Liver (tissue), 3 donors: ENCODE results near the gene SH2D5.

ENCODE experiments used
- RAD21 ChIP-seq, 2 donors: IDR thresholded peaks; 2 replicates each; pipeline ENCODE4 v1.6.1; 2016; ENCODE audit warnings: antibody characterized with exemption in 2 of 2, mild to moderate bottlenecking in 2 of 2
- REST ChIP-seq: IDR thresholded peaks from 2 replicates; pipeline ENCODE4 v1.6.1; 2016; ENCODE audit warnings: antibody characterized with exemption, mild to moderate bottlenecking
- SP1 ChIP-seq: IDR thresholded peaks from 2 replicates; pipeline ENCODE4 v1.6.1; 2018; ENCODE audit warnings: antibody characterized with exemption, mild to moderate bottlenecking
- YY1 ChIP-seq: IDR thresholded peaks from 2 replicates; pipeline ENCODE4 v1.6.1; 2016; ENCODE audit warnings: antibody characterized with exemption, mild to moderate bottlenecking
- TF ChIP-seq, protein P1 (sequence below): fragments of 150-350 bp; IDR thresholded peaks from 2 replicates; pipeline ENCODE4 v1.5.1; 2017; ENCODE audit warnings: improper control_type of control experiment, low read depth, low read length; ENCODE audit not compliant: missing input control
- donor health status: healthy.
- donor health status: healthy.

DNA sequence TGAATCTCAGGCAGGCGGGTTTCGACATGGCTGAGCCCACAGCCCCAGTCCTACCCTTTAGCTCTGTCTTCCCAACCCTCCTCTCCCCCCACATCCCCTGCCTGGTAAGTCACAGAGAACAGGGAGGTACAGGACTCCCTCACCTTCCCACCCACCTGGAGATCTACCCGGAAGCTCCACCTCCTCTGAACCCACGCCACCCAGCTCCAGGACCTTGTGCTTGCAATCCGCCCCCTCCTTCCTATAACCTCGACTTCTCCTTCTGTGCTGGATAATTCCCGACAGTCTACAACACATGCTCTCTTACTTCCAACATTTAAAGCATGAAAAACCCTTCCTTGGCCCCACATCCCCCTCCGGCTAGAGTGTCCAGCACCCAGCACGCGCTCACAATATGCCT lies 37.0 kb downstream of the SH2D5 start:
- TF ChIP-seq SP1 (no peak), YY1 (no peak), REST (no peak), RAD21 (IDR thresholded peaks at IDR 0.05) (no peak)
- TF ChIP-seq, protein P1, sequence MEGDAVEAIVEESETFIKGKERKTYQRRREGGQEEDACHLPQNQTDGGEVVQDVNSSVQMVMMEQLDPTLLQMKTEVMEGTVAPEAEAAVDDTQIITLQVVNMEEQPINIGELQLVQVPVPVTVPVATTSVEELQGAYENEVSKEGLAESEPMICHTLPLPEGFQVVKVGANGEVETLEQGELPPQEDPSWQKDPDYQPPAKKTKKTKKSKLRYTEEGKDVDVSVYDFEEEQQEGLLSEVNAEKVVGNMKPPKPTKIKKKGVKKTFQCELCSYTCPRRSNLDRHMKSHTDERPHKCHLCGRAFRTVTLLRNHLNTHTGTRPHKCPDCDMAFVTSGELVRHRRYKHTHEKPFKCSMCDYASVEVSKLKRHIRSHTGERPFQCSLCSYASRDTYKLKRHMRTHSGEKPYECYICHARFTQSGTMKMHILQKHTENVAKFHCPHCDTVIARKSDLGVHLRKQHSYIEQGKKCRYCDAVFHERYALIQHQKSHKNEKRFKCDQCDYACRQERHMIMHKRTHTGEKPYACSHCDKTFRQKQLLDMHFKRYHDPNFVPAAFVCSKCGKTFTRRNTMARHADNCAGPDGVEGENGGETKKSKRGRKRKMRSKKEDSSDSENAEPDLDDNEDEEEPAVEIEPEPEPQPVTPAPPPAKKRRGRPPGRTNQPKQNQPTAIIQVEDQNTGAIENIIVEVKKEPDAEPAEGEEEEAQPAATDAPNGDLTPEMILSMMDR = no peak
